GM19025 (cell line): ENCODE data around the gene IQGAP3.

Experiments used
- ATAC-seq: cut with Tn5 transposase; IDR thresholded peaks from one replicate; pipeline ENCODE4 v1.9.1; 2021; ENCODE audit warnings: mild to moderate bottlenecking, low read depth, moderate library complexity; ENCODE audit not compliant: unreplicated experiment

The IQGAP3 gene

GRCh38 chr1:156515956-156516355 is 56.4 kb downstream of the IQGAP3 start:
- no peak for ATAC-seq

GRCh38 chr1:156513185-156513584 is 59.2 kb downstream of the IQGAP3 start:
- no peak for ATAC-seq

- ATAC-seq: no peak
These were observed 60.7 kb downstream of the IQGAP3 start for GRCh38 chr1:156511644-156512043.

GRCh38 chr1:156510709-156511108 is 61.7 kb downstream of the IQGAP3 start:
- no peak for ATAC-seq

- no peak for ATAC-seq
These were observed 62.8 kb downstream of the IQGAP3 start for GRCh38 chr1:156509424-156510034.

GRCh38 chr1:156508955-156509234 is 63.5 kb downstream of the IQGAP3 start:
- ATAC-seq: no peak

GRCh38 chr1:156508205-156508954 is 64.0 kb downstream of the IQGAP3 start:
- no peak for ATAC-seq

GRCh38 chr1:156506450-156506849 is 65.9 kb downstream of the IQGAP3 start:
- ATAC-seq: no peak

- no peak for ATAC-seq
These were observed 66.6 kb downstream of the IQGAP3 start for GRCh38 chr1:156505679-156506298.

GRCh38 chr1:156504821-156505678 is 67.3 kb downstream of the IQGAP3 start:
- ATAC-seq: peak; percentile 25

GRCh38 chr1:156504438-156504813 is 67.9 kb downstream of the IQGAP3 start:
- ATAC-seq: no peak

- ATAC-seq: no peak
These were observed 68.5 kb downstream of the IQGAP3 start for GRCh38 chr1:156503698-156504437.

- no peak for ATAC-seq
These were observed 69.3 kb downstream of the IQGAP3 start for GRCh38 chr1:156502894-156503697.

- no peak for ATAC-seq
These were observed 69.9 kb downstream of the IQGAP3 start for GRCh38 chr1:156502391-156502893.

GRCh38 chr1:156500793-156501506 is 71.4 kb downstream of the IQGAP3 start:
- peak; percentile 48 for ATAC-seq

GRCh38 chr1:156500543-156500792 is 71.9 kb downstream of the IQGAP3 start, which contains the start of gene MEF2D:
MEF2D (minus strand) TSS chr1:156500775; CDS start chr1:156483292, 17,483 bp downstream.
- ATAC-seq: peak; percentile 0

- no peak for ATAC-seq
These were observed 72.4 kb downstream of the IQGAP3 start for GRCh38 chr1:156499842-156500542.

GRCh38 chr1:156499194-156499841 is 73.0 kb downstream of the IQGAP3 start:
- ATAC-seq: no peak
